Astrocyte (in vitro differentiated cells and primary cell): ENCODE results near the gene FETUB. TPM values are rescaled to one million over a fixed set of nuclear protein-coding genes. Genes with fewer than 3 reads are reported as not detected.

Experiments used
- DNase-seq: peaks from one replicate; pipeline ENCODE4 v3.0.0-alpha.2; 2010; ENCODE audit warnings: low read depth
- FAIRE-seq: peaks from 2 replicates; lab custom pipeline; 2011; peaks lifted over from hg19 to GRCh38; lab: Jason Lieb, UNC
- H2AFZ ChIP-seq: 2 replicates; pipeline ENCODE4 v1.6.0; 2012; ENCODE audit warnings: low read depth, low read length, inconsistent platforms
- H3K27ac ChIP-seq: 2 replicates; pipeline ENCODE4 v1.5.1; 2011; ENCODE audit warnings: low read depth, low read length, inconsistent platforms
- H3K27me3 ChIP-seq: 2 replicates; pipeline ENCODE4 v1.6.0; 2011; ENCODE audit warnings: low read length, inconsistent platforms; ENCODE audit not compliant: insufficient read depth
- H3K36me3 ChIP-seq: 2 replicates; pipeline ENCODE4 v1.5.1; 2011; ENCODE audit warnings: low read length, inconsistent platforms; ENCODE audit not compliant: insufficient read depth
- H3K4me1 ChIP-seq: 2 replicates; pipeline ENCODE4 v1.5.1; 2011; ENCODE audit warnings: low read length, inconsistent platforms; ENCODE audit not compliant: insufficient read depth
- H3K4me2 ChIP-seq: 2 replicates; pipeline ENCODE4 v1.6.0; 2012; ENCODE audit warnings: low read length, inconsistent platforms
- H3K4me3 ChIP-seq: 2 replicates; pipeline ENCODE4 v1.5.1; 2011; ENCODE audit warnings: low read depth, mild to moderate bottlenecking, low read length, inconsistent platforms; ENCODE audit not compliant: insufficient read depth
- H3K79me2 ChIP-seq: 2 replicates; pipeline ENCODE4 v1.6.0; 2012; ENCODE audit warnings: mild to moderate bottlenecking, low read length, inconsistent platforms; ENCODE audit not compliant: insufficient read depth
- H3K9ac ChIP-seq: 2 replicates; pipeline ENCODE4 v1.6.0; 2012; ENCODE audit warnings: mild to moderate bottlenecking, low read length, inconsistent platforms
- H3K9me3 ChIP-seq: 2 replicates; pipeline ENCODE4 v1.5.1; 2012; ENCODE audit warnings: low read depth, mild to moderate bottlenecking, low read length, inconsistent platforms; ENCODE audit not compliant: insufficient read depth
- H4K20me1 ChIP-seq: 2 replicates; pipeline ENCODE4 v1.6.0; 2012; ENCODE audit warnings: low read length, inconsistent platforms; ENCODE audit not compliant: insufficient read depth
- H3K27ac Mint-ChIP-seq: one replicate; pipeline ENCODE4 v1.8.0; 2021; ENCODE audit warnings: mild to moderate bottlenecking, mixed read lengths; ENCODE audit not compliant: unreplicated experiment
- H3K27me3 Mint-ChIP-seq: one replicate; pipeline ENCODE4 v1.8.0; 2021; ENCODE audit warnings: low read depth, mixed read lengths; ENCODE audit not compliant: unreplicated experiment
- H3K36me3 Mint-ChIP-seq: one replicate; pipeline ENCODE4 v1.8.0; 2021; ENCODE audit warnings: low read depth, mixed read lengths; ENCODE audit not compliant: unreplicated experiment
- H3K4me1 Mint-ChIP-seq: one replicate; pipeline ENCODE4 v1.8.0; 2021; ENCODE audit warnings: low read depth, mixed read lengths; ENCODE audit not compliant: unreplicated experiment
- H3K4me3 Mint-ChIP-seq: one replicate; pipeline ENCODE4 v1.8.0; 2021; ENCODE audit warnings: mild to moderate bottlenecking, moderate library complexity, mixed read lengths; ENCODE audit not compliant: unreplicated experiment
- H3K9me3 Mint-ChIP-seq: one replicate; pipeline ENCODE4 v1.8.0; 2021; ENCODE audit warnings: mild to moderate bottlenecking, mixed read lengths; ENCODE audit not compliant: unreplicated experiment
- CTCF ChIP-seq: IDR thresholded peaks from 2 replicates; pipeline ENCODE4 v1.5.1; 2011; ENCODE audit warnings: low read depth, mild to moderate bottlenecking, inconsistent platforms, low read length, moderate library complexity; ENCODE audit not compliant: insufficient read depth
- EZH2 ChIP-seq: IDR thresholded peaks from 2 replicates; pipeline ENCODE4 v1.6.1; 2012; ENCODE audit warnings: mild to moderate bottlenecking, low read length, inconsistent platforms; ENCODE audit not compliant: insufficient read depth
- total RNA-seq: library from RNA; stranded (reverse); gene quantifications from 2 replicates; pipeline ENCODE4 v1.2.1, GENCODE V29; 2021

Gene FETUB
- total RNA-seq, 1 donor from 2014 or later = not detected

DNA sequence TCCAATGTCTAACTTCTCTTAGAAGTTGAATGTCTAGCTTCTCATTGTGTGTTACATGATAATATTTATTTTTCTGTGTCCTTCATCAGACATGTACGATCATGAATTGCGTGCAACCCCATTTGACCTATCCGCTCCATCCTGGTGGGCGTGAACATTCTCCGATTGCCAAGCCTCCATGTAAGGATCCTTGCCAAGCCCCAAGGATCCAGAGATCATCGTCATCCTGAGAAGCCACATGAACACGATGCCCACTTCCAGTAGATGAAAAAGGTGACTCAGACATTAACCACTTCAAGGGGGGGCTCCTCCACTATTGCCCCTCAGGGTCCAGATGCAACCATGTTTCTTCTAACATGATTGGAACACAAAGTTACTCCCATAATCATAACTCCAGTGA is 51.5 kb downstream of the FETUB start:
- peaks cover 6% of the 10 kb centered on the region for H3K9me3 Mint-ChIP-seq
- no peak overlapping the region for H3K4me2 ChIP-seq
- no peak overlapping the region for H3K4me3 Mint-ChIP-seq
- H3K27me3 ChIP-seq = peaks cover 2% of the 10 kb centered on the region
- FAIRE-seq (no peak), DNase-seq (no peak)
- H3K4me1 Mint-ChIP-seq = no peaks in the 10 kb centered on the region
- H3K4me3 ChIP-seq = no peak overlapping the region
- no peak for TF ChIP-seq EZH2
- TF ChIP-seq CTCF = no peak
- no peak overlapping the region for H3K27ac Mint-ChIP-seq
- H3K9ac ChIP-seq = no peak overlapping the region
- no peak overlapping the region for H3K27ac ChIP-seq
- H3K9me3 ChIP-seq = no peaks in the 10 kb centered on the region
- no peaks in the 10 kb centered on the region for H4K20me1 ChIP-seq
- no peak overlapping the region for H2AFZ ChIP-seq
- H3K79me2 ChIP-seq = no peaks in the 10 kb centered on the region
- peaks cover 5% of the 10 kb centered on the region for H3K27me3 Mint-ChIP-seq
- H3K4me1 ChIP-seq = no peaks in the 10 kb centered on the region
- no peaks in the 10 kb centered on the region for H3K36me3 Mint-ChIP-seq
- H3K36me3 ChIP-seq = no peaks in the 10 kb centered on the region

GRCh38 chr3:186693843-186694242 is 53.6 kb downstream of the FETUB start:
- no peaks in the 10 kb centered on the region for H3K79me2 ChIP-seq
- H3K4me1 Mint-ChIP-seq = no peaks in the 10 kb centered on the region

More at GRCh38 chr3:186693843-186694242, 53.6 kb downstream of the FETUB start:
- no peaks in the 10 kb centered on the region for H3K9me3 Mint-ChIP-seq
- Histone ChIP-seq H3K27me3 (peaks cover 8% of the 10 kb centered on the region), H4K20me1 (no peaks in the 10 kb centered on the region), H3K27ac (no peak overlapping the region), H3K36me3 (no peaks in the 10 kb centered on the region), H3K9me3 (no peaks in the 10 kb centered on the region), H3K4me3 (no peak overlapping the region), H3K4me1 (no peaks in the 10 kb centered on the region), H2AFZ (no peak overlapping the region), H3K4me2 (no peak overlapping the region), H3K9ac (no peak overlapping the region)
- no peak for DNase-seq
- peaks cover 3% of the 10 kb centered on the region for H3K27me3 Mint-ChIP-seq
- no peak overlapping the region for H3K27ac Mint-ChIP-seq
- no peak overlapping the region for H3K4me3 Mint-ChIP-seq
- no peak for FAIRE-seq
- H3K36me3 Mint-ChIP-seq = no peaks in the 10 kb centered on the region
- TF ChIP-seq CTCF = no peak
- no peak for TF ChIP-seq EZH2
